Sigmoid colon (tissue), 7 donors: ENCODE results near the gene UBALD2. TPM values are rescaled to one million over a fixed set of nuclear protein-coding genes. Genes with fewer than 3 reads are reported as not detected.
"Not testable (repeated sequence)": the region's sequence is repeated elsewhere in the genome, so short reads cannot be mapped to it uniquely, and the experiment has no call there.

Source experiments
- DNase-seq: peaks from one replicate; pipeline ENCODE4 v3.0.0-alpha.2; 2019
- H3K27ac ChIP-seq, 4 donors: fragments of 200-600 bp; sonication (generic); one replicate each; pipeline ENCODE4 v1.5.1; 2016 to 2019; ENCODE audit warnings: mild to moderate bottlenecking in 1 of 4
- H3K27me3 ChIP-seq, 3 donors: fragments of 200-600 bp; sonication (generic); one replicate each; pipeline ENCODE4 v1.5.1; 2019; ENCODE audit warnings: mild to moderate bottlenecking in 1 of 3
- H3K36me3 ChIP-seq, 4 donors: fragments of 200-600 bp; sonication (generic); one replicate each; pipeline ENCODE4 v1.5.1; 2016 to 2019
- H3K4me1 ChIP-seq, 4 donors: fragments of 200-600 bp; sonication (generic); one replicate each; pipeline ENCODE4 v1.5.1; 2017 to 2019
- H3K4me3 ChIP-seq, 4 donors: fragments of 200-600 bp; sonication (generic); one replicate each; pipeline ENCODE4 v1.5.1; 2017 to 2019; ENCODE audit warnings: mild to moderate bottlenecking in 2 of 4, moderate library complexity in 1 of 4
- H3K9me3 ChIP-seq, 4 donors: fragments of 200-600 bp in 3 of 4; sonication (generic) in 3 of 4; one replicate each; pipeline versions ENCODE4 v1.5.1 to v1.6.1; 2013 to 2019
- EP300 ChIP-seq, 4 donors: sonication (generic); formaldehyde crosslinking; IDR thresholded peaks; one replicate each; pipeline ENCODE4 v1.6.1; 2017; ENCODE audit warnings: antibody characterized with exemption in 4 of 4
- POLR2A ChIP-seq, 2 donors: fragments of 450-650 bp; IDR thresholded peaks; one replicate each; pipeline ENCODE4 v1.6.1; 2016; ENCODE audit warnings: antibody characterized with exemption in 2 of 2, mild to moderate bottlenecking in 2 of 2, moderate library complexity in 2 of 2
- POLR2AphosphoS5 ChIP-seq, 4 donors: sonication (generic); formaldehyde crosslinking; IDR thresholded peaks; one replicate each; pipeline ENCODE4 v1.6.1; 2017; ENCODE audit warnings: antibody characterized with exemption in 4 of 4
- WGBS, 2 donors: extraction: QIAGEN DNeasy Blood & Tissue Kit; methylation state at CpG; one replicate each; pipeline ENCODE4 v1.1.7; 2013; 5-methylcytosine and 5-hydroxymethylcytosine counted together
- intact Hi-C: fragments of 100-400 bp; cut with DNase I; formaldehyde crosslinking; loops from one replicate; pipeline ENCODE4 v1.15.1; 2023
- polyA plus RNA-seq, 3 donors: library from polyadenylated mRNA; stranded (reverse); fragments of 200-250 nt; gene quantifications; one replicate each; pipeline ENCODE4 v1.2.3, GENCODE V29; 2013
- total RNA-seq, 4 donors: library from RNA; depleted of rRNA; stranded (reverse); fragments of >200 nt; gene quantifications; one replicate each; pipeline ENCODE4 v1.1.0, GENCODE V29; 2016
- TF ChIP-seq, protein P1 (sequence below), 4 experiments: fragments of 450-650 bp in 3 of 4; fragments of 200-600 bp in 1 of 4; IDR thresholded peaks; one replicate each; pipeline ENCODE4 v1.5.1; 2016 to 2019; ENCODE audit warnings: antibody characterized with exemption in 4 of 4, mild to moderate bottlenecking in 3 of 4, moderate library complexity in 2 of 4
- donor health status: healthy with polysubstance abuse.
- donor health status: Bipolar disorder and iron deficiency.
- donor health status: healthy.

Gene UBALD2
- total and polyA plus RNA-seq, 7 donors, result 3.9 to 105 (median 11.8) TPM

DNA sequence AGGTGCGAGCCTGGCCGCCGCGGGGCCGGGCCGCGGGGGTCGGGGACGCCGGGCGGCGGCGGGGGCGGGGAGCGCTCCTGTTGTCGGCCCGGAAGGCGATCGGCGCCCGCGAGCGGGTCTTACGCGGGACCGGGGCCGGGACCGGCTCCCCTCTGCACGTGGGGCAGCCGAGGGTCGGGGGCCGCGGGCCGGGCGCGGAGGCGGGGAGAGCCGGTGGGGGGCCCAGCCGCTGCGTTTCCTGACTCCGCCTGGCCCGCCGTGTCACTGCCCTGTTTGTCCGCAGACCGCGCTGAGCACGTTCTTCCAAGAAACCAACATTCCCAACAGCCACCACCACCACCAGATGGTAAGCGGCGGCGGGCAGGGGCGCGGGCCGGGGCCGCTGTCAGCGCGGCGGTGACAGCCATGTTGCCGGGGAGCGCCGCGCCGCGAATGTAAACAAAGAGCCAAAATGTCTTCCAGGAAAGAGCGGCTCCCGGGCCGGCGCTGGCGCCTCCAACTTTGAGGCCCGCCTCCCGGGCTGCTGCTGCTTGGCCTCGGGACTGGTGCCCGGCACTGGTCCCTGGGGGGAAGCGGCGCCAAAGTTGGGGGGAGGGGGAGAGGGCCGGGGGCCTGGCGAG, 586 bp downstream of the UBALD2 start:
- Histone ChIP-seq H3K36me3 (peaks cover 6 to 19% (median 7%) of the 10 kb centered on the region in 4 donors), H3K27me3 (no peaks in the 10 kb centered on the region), H3K4me3 (peak overlapping the region; percentile 71 to 99 (median 93)), H3K4me1 (peaks cover 0 to 56% (median 49%) of the 10 kb centered on the region in 4 donors), H3K9me3 (no peaks in the 10 kb centered on the region), H3K27ac (peak overlapping the region; percentile 91 to 94 (median 92))
- intact Hi-C loops, result loop anchor here (1.0 kb wide), 1 partner anchor 25 kb away; the partner anchor contains the start of gene RNF157
- TF ChIP-seq POLR2A (IDR thresholded peaks at IDR 0.05) (no peak), POLR2AphosphoS5 (IDR thresholded peaks at IDR 0.05) (peak in 2 of 4 donors; percentile 23 to 46)
- TF ChIP-seq, protein P1, sequence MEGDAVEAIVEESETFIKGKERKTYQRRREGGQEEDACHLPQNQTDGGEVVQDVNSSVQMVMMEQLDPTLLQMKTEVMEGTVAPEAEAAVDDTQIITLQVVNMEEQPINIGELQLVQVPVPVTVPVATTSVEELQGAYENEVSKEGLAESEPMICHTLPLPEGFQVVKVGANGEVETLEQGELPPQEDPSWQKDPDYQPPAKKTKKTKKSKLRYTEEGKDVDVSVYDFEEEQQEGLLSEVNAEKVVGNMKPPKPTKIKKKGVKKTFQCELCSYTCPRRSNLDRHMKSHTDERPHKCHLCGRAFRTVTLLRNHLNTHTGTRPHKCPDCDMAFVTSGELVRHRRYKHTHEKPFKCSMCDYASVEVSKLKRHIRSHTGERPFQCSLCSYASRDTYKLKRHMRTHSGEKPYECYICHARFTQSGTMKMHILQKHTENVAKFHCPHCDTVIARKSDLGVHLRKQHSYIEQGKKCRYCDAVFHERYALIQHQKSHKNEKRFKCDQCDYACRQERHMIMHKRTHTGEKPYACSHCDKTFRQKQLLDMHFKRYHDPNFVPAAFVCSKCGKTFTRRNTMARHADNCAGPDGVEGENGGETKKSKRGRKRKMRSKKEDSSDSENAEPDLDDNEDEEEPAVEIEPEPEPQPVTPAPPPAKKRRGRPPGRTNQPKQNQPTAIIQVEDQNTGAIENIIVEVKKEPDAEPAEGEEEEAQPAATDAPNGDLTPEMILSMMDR (IDR thresholded peaks at IDR 0.05), result no peak
- peak; percentile 86 for DNase-seq
- 1% methylated on average over 76 of the region's 76 CpGs for WGBS, 2 donors

GRCh38 chr17:76266244-76266938, 1.2 kb downstream of the UBALD2 start:
- no peak for DNase-seq

DNA sequence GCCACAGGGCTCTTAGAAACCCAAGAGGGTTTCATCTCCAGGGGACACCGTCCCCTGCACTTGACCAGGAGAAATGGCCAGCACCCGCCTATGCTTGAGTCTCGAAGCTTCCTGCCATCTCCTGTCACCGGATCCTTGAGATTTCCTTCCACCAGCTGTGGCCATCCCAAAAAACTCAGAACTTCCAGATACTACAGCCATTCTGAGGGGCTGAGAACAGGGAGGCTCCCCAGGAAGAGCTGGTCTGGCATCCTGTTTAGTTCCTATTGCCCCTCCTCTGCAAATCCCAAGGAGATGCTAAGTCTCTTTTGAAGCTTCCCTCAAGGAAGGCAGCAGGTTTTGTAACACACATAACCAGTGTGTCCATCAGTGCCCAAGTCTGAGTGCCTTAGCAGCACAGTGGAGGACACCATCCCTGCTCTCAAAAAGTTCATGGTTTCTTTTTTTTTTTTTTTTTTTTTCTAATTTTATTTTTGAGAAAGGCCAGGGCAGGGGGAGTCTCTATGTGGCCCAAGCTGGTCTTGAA, 2.0 kb downstream of the UBALD2 start:
- peaks cover 6 to 24% (median 9%) of the 10 kb centered on the region in 4 donors for H3K36me3 ChIP-seq
- H3K9me3 ChIP-seq, result no peaks in the 10 kb centered on the region
- intact Hi-C loops, result no loop called here
- peak overlapping the region; percentile 71 to 99 (median 93) for H3K4me3 ChIP-seq
- no peak for DNase-seq
- WGBS, 2 donors, result 67 to 78% methylated on average over 4 of the region's 4 CpGs
- H3K27me3 ChIP-seq, result no peaks in the 10 kb centered on the region
- peak overlapping the region; percentile 91 to 94 (median 92) for H3K27ac ChIP-seq
- peaks cover 0 to 69% (median 61%) of the 10 kb centered on the region in 4 donors for H3K4me1 ChIP-seq
- TF ChIP-seq, protein P1 (IDR thresholded peaks at IDR 0.05), result no peak
- no peak for TF ChIP-seq POLR2A (IDR thresholded peaks at IDR 0.05)
- no peak for TF ChIP-seq EP300 (IDR thresholded peaks at IDR 0.05)
- no peak for TF ChIP-seq POLR2AphosphoS5 (IDR thresholded peaks at IDR 0.05)

More at GRCh38 chr17:76266244-76266938, 1.2 kb downstream of the UBALD2 start:
- Histone ChIP-seq H3K36me3 (peaks cover 6 to 24% (median 9%) of the 10 kb centered on the region in 4 donors), H3K4me1 (peaks cover 0 to 62% (median 54%) of the 10 kb centered on the region in 4 donors), H3K27ac (peak overlapping the region; percentile 91 to 94 (median 92)), H3K4me3 (peak overlapping the region; percentile 71 to 99 (median 93)), H3K27me3 (no peaks in the 10 kb centered on the region), H3K9me3 (no peaks in the 10 kb centered on the region)
- WGBS, 2 donors, result 1% methylated on average over 12 of the region's 12 CpGs
- intact Hi-C loops, result loop anchor here (1.0 kb wide), 1 partner anchor 26 kb away; the partner anchor contains the start of gene RNF157
- TF ChIP-seq EP300 (IDR thresholded peaks at IDR 0.05) (no peak), POLR2AphosphoS5 (IDR thresholded peaks at IDR 0.05) (no peak)
- TF ChIP-seq, protein P1 (IDR thresholded peaks at IDR 0.05), result no peak

- DNase-seq, intact Hi-C loops, H3K27me3 ChIP-seq, H3K4me3 ChIP-seq, H3K9me3 ChIP-seq: not testable (repeated sequence)
- peak overlapping the region; percentile 23 to 92 (median 92) for H3K27ac ChIP-seq
- 60 to 64% methylated on average over 13 of the region's 13 CpGs for WGBS, 2 donors
- peaks cover 6 to 24% (median 9%) of the 10 kb centered on the region in 4 donors for H3K36me3 ChIP-seq
- H3K4me1 ChIP-seq, result peaks cover 0 to 74% (median 66%) of the 10 kb centered on the region in 4 donors
Measured at GRCh38 chr17:76267581-76268001, 2.4 kb downstream of the UBALD2 start.
